NCI-H526 (cell line): Measurements from ENCODE around the gene RGCC.

Experiments used
- DNase-seq, 2 experiments: peaks; one replicate each; lab custom pipeline; 2025; lab: John Stamatoyannopoulos, UW

Gene RGCC

GRCh38 chr13:41516166-41516565, 58.8 kb downstream of the RGCC start:
- DNase-seq, result no peak

DNA sequence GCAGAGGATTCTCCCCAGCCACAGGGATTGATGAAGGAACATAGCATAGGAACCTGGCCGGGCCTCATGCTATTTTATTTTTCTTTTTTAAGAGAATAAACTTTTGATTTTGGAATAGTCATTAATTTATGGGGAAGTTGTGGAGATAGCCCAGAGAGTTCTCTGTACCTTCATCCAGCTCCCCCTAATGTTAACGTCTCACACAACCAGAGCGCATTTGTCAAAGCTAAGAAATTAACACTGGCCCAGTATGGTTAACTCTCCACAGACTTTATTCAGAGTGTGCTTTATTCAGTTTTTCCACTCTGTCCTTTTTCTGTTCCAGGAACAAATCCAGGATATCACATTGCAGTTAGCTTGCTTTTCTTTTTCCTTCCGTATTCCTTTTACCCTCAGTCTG, 59.4 kb downstream of the RGCC start:
- DNase-seq, result no peak

- DNase-seq, result no peak
These were observed 62.8 kb downstream of the RGCC start for GRCh38 chr13:41520016-41520659.
